Thyroid gland (tissue), 4 donors: ENCODE measurements around the gene NTN3.

Experiments used
- POLR2A ChIP-seq, 2 donors: fragments of 450-650 bp; IDR thresholded peaks; one replicate each; pipeline ENCODE4 v1.6.1; 2017; ENCODE audit warnings: antibody characterized with exemption in 2 of 2, mild to moderate bottlenecking in 2 of 2, moderate library complexity in 1 of 2
- TF ChIP-seq, protein P1 (sequence below), 6 experiments: fragments of 200-600 bp in 3 of 6; fragments of 450-650 bp in 3 of 6; sonication (generic) in 3 of 6; IDR thresholded peaks; one replicate each; pipeline ENCODE4 v1.5.1; 2016 to 2019; ENCODE audit warnings: antibody characterized with exemption in 6 of 6, mild to moderate bottlenecking in 2 of 6, inconsistent platforms in 1 of 6, moderate library complexity in 1 of 6

DNA sequence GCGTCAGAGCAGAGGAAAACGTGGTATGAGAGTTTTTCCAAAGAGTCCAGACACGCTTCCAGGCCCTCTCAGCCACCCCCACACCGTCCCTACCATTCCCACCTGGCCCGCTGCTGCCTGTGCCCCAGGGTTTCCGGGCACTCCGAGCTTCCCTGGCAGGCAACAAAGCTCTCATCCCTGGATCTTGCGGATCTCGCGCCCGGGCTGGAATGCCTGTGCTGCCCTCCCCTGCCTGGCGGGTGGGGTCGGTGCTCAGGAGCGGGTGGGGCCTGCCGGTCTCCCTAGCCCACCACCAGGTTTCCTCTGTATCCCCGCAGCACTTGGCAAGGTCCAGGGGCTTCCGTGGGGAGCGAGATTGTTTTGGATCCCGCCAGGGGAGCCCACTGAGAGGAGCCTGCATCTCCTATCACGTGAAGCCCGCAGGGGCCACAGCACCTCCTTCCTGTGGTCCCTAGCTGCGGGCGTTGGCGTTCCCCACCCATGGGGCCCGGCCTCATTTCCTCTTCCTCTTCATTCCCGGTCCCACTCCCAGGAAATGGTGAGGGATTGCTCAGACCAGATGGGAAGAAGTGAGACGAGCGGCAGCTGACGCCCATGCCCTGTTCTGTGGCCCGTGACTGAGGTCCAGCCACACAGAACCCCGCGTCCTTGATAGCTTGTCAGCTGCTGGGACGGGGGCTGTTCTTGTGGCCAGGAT, 14.9 kb downstream of the NTN3 start:
- TF ChIP-seq, protein P1, sequence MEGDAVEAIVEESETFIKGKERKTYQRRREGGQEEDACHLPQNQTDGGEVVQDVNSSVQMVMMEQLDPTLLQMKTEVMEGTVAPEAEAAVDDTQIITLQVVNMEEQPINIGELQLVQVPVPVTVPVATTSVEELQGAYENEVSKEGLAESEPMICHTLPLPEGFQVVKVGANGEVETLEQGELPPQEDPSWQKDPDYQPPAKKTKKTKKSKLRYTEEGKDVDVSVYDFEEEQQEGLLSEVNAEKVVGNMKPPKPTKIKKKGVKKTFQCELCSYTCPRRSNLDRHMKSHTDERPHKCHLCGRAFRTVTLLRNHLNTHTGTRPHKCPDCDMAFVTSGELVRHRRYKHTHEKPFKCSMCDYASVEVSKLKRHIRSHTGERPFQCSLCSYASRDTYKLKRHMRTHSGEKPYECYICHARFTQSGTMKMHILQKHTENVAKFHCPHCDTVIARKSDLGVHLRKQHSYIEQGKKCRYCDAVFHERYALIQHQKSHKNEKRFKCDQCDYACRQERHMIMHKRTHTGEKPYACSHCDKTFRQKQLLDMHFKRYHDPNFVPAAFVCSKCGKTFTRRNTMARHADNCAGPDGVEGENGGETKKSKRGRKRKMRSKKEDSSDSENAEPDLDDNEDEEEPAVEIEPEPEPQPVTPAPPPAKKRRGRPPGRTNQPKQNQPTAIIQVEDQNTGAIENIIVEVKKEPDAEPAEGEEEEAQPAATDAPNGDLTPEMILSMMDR (IDR thresholded peaks at IDR 0.05) = no peak
- no peak for TF ChIP-seq POLR2A (IDR thresholded peaks at IDR 0.05)
